NCI-H1436 (cell line): ENCODE measurements around the gene LRRC3C.

ENCODE experiments used
- DNase-seq: peaks from one replicate; lab custom pipeline; 2025; lab: John Stamatoyannopoulos, UW

LRRC3C gene

GRCh38 chr17:39979016-39979670 lies 51.6 kb downstream of the LRRC3C start:
- DNase-seq, result no peak

GRCh38 chr17:39979893-39980350 lies 52.4 kb downstream of the LRRC3C start:
- peak; percentile 58 for DNase-seq

GRCh38 chr17:39980351-39981206 lies 53.0 kb downstream of the LRRC3C start, which contains the start of gene PSMD3:
TSS of gene PSMD3 (plus strand) at chr17:39980807. CDS start at chr17:39980971, 164 bp downstream.
- peak; percentile 100 for DNase-seq

- DNase-seq, result no peak
Observed at GRCh38 chr17:39981207-39981741, 53.7 kb downstream of the LRRC3C start.

GRCh38 chr17:39981766-39982375 lies 54.3 kb downstream of the LRRC3C start:
- DNase-seq, result no peak

GRCh38 chr17:39988206-39988810 lies 60.8 kb downstream of the LRRC3C start:
- DNase-seq, result no peak

GRCh38 chr17:39994448-39994847 lies 66.9 kb downstream of the LRRC3C start:
- no peak for DNase-seq
